ENCODE data around the gene TCF7L1.
"Not testable (repeated sequence)": the region's sequence is repeated elsewhere in the genome, so short reads cannot be mapped to it uniquely, and the experiment has no call there.

The TCF7L1 gene

DNA sequence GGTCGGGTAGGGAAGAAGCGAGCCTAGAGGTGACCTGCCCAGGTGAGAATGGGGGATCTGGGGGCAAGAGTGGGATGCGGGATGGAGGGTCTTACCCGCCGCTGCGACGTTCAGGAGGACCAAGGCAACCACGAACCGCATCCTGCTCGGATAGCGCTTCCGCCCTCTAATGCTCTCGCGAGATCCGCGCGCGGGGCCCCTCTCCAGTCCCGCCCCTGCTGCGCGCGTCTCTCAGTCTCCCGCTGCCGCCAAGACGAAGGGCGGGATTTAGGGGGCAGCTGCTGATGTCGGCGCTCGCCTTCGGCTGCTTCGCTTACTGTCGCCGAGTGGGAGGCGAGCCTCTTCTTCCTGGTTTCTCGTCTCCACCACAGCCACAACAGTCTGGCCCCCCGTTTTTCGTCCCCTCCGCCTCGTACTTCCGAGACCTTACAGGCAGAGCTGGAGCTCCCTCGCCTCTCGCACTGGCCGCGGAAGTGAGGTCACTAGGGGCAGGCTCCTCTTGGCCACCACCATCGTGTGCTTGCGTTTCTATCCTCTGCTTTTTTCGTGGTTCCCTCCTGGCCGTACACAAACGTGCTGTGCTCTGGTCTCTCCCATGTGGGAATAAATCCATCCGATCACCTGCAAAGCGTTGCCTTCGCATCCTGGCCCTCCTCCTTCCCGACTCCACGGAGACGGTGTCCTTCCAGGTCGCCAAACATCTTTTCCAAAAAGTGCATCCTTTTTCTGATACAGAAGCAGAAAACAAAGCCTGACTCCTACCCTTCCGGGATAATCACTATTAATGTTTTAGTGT, 194.8 kb downstream of the TCF7L1 start, which contains the start of gene TGOLN2:
Gene TGOLN2, minus strand, starts transcription at position 168 of the 796 bp plus-strand sequence. Its CDS starts 27 bp downstream, at position 141.
- peak; percentile 86 to 90 for DNase-seq

DNA sequence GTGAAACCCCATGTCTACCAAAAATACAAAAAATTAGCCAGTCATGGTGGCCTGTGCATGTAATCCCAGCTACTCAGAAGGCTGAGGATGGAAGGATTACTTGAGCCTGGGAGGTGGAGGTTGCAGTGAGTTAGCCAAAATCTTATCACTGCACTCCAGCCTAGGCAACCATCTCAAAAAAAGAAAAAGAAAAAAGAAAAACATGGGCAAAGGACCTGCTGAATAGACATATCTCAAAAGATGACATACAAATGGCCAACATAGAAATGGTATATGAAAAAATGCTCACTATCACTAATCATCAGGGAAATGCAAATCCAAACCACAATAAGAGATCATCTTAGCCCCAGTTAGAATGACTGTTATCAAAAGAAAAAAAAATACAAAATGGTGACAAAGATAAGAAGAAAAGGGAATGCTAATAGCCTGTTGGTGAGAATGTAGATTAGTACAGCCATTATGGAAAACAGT, 196.0 kb downstream of the TCF7L1 start:
- no peak for DNase-seq

DNA sequence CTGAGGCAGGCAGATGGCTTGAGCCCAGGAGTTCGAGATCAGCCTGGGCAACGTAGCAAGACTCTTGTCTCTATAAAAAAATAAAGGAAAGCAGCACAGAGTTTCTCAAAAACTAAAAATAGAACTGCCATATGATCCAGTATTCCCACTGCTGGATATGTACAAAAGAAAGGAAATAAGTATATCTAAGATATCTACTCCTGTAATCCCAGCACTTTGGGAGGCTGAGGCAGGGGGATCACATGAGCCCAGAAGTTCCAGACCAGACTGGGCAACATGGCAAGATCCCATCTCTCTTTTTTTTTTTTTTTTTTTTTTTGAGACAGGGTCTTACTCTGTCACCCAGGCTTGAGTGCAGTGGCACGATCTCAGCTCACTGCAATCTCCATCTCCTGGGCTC, 196.5 kb downstream of the TCF7L1 start:
- DNase-seq, result not testable (repeated sequence)

DNA sequence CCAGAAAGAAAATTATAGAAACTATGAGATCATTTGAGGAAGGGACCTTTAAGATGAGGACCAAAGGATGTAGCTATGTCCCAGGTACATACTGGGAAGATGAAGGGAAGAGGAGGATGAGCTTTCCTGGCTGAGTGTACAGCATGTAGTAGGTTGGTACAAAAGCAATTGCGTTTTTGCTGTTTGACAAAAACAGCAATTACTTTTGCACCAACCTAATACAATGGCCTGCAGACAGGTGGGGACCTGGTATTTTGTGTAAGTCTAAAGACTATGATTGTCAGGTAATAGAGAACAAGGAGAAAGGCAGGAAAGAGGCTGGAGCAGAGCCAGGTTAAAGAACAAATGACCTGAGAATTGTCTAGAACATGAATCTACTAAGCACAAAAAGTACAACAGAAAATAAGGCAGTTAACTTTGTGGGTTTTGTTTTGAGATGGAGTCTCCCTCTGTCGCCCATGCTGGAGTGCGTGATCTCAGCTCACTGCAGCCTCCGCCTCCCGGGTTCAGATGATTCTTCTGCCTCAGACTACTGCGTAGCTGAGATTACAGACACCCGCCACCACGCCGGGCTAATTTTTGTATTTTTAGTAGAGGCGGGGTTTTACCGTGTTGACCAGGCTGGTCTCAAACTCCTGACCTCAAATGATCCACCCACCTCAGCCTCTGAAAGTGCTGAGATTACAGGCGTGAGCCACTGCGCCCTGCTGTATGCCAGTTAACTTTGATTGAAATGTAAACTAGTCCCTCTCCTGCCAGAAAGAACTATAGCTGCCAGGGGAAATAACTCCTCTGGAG, 197.8 kb downstream of the TCF7L1 start:
- no peak for DNase-seq

DNA sequence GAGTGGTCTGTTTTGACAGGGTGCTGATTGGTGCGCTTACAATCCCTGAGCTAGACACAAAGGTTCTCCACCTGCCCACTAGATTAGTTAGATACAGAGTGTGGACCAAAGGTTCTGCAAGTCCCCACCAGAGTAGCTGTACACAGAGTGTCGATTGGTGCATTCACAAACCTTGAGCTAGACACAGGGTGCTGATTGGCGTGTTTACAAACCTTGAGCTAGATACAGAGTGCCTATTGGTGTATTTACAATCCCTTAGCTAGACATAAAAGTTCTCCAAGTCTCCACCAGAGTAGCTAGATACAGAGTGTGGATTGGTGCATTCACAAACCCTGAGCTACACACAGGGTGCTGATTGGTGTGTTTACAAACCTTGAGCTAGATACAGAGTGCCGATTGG, 200.7 kb downstream of the TCF7L1 start:
- DNase-seq, result not testable (repeated sequence)

DNA sequence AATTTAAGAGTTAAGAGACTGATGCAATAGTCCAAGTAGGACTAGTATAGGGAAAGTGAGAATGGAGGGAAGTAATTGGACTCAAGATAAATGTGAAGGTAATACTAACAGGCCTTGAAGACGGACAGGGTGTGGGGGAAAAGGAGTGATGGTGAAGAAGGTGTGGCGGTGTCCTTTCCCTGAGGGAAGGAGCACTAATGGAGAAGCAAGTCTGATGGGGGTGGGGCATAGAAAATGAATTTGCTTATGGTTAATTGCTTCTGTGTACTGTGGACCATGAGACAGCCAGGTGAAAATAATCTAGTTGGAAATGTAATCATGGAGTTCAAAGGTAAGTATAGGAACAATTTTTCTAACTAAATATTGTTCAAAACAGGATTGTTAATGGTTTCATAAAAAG, 201.7 kb downstream of the TCF7L1 start:
- DNase-seq, result no peak

DNA sequence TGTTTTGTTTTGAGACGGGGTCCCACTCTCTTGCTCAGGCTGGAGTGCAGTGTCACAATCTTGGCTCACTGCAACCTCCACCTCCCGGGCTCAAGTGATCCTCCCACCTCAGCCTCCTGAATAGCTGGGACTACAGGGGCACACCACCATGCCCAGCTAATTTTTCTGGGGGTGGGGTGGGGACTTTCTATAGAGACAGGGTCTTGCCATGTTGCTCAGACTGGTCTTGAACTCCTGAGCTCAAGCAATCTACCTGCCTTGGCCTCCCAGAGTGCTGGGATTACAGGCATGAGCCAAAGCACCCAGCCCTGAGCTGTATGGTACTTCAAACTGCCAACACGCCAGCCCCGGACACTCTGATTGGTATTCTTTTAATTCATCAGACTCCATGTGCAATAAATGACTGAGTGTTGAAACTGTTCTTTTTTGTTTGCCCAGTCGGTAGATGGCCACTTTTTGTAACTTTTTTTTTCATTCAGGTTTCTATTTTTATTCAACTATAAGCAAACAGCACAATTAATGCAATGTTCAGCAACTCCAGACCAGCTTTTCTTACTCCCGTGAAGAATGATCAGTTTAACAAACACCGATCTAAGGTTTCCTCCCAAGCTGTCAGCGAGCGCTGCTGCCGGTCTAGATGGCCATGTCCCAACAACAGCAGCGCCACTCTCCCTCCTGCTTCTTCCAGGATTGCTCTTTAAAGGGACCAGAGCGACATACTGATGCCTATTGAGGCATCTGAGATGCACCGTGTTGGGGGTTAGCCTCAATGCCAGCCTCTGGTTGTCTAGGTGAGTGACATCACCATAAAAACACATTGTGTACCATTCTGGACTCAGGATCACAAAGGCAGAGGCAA, 207.1 kb downstream of the TCF7L1 start:
- DNase-seq, result no peak

DNA sequence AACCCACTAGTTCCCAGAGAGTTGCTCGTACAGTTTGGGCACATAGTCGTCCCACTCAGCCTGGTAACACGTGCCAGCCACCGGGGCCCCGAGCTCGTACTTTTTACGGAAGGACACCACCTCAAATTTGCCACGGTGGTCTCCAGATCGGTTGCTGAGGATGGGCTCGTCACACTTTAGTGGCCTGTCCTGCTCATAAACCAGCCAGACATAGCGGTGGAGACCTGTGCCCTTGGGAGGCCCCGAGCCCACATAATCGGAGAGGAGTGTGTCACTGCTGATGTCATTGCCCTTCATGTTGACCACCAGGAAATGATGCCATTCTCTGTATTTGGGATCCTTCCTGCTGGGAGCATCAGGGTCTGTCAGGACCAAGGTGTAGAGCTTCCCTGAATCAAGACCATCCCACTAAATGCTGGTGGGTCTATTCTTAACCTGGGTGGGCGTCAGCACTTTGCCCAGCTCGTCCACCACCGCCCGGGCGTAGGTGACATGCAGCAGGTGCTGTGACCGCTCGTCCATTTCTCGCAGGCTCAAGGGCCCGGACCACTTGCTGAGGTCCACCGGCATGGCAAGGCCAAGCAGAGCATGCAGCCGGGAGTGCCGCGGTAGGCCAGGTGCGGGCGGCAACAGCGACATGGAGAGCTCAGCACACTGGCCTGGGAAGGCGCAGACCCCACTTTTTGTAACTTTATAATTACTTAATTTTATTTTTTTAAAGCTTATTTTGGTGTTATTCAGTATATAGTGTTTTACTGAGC, 208.3 kb downstream of the TCF7L1 start:
- DNase-seq, result no peak

DNA sequence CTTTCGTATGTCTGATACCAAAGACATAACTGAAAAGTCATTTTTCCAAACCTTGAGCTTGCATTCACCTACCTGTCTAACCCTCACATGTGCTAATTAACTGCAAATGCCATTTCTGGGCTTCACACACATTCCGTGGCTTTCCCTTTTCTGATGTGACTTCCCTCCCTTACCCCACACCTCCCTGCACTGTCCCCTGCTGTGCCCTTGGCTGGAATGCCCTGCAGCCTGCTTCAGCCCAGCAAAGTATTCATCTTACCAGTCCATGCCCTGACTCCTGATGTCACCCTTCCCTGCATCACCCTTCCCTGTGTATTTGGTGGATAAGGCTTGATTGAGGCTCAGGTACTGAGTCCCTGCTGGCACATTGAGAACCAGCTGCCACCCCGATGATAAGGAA, 209.0 kb downstream of the TCF7L1 start:
- DNase-seq, result no peak

DNA sequence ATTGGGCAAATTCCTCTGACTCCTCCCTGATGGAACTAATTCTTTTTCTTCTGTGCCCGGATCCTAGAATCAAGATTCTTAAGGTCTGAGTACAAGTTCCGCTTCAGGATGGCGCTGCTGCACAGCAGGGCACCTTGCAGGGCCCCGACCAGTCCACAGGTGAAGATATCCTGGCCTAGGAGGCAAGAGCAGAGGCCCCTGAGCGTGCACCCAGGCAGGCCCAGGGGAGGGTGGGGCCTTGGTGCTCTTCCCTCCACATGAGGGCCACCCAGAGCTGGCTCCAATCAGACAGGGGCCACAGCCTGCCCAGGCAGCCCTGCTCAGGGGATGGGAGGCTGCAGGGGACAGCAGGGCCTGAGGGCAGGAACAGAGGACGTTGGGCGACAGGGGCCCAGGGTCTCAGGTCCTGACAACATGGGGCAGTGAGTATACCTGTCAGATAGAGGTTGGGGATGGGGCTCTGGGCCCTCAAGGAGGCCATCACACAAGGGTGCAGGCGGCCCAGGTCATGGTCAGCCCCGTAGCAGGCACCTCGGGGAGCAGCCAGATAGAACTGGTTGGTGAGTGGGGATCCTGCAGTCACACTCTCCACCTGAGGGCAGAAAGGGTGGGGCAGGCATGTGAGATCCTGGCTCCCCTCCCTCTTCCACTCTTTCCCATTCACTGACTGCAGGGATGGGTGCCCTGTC, 210.2 kb downstream of the TCF7L1 start:
- DNase-seq, result not testable (repeated sequence)

DNA sequence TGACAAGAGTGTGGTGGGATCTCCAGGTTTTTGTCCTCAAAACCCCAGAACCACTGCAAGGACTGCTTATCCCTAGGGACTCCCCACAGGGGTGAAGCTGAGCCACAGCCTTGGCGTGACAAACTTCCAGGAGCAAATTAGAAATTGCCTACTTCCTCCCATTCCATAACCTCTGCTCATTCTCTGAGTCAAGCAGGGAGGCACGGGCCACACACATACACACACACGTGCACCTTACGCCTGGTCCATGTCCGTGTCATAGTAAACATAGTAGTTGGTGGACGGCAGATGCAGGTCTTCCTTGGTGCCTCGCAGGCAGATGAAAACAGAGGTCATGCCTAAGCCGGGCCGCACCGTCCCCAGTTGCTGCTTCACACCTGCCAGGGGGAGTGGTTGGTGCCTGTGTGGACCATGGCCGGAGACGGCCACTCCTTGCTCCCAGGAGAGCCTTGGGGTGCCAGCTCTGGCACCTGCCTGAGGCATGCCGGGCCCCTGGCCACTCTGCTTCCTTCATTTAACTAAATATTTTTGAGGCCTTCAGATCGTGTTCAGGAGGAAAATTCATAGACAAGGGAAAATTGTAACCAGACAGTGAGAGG, 211.3 kb downstream of the TCF7L1 start:
- DNase-seq, result no peak

DNA sequence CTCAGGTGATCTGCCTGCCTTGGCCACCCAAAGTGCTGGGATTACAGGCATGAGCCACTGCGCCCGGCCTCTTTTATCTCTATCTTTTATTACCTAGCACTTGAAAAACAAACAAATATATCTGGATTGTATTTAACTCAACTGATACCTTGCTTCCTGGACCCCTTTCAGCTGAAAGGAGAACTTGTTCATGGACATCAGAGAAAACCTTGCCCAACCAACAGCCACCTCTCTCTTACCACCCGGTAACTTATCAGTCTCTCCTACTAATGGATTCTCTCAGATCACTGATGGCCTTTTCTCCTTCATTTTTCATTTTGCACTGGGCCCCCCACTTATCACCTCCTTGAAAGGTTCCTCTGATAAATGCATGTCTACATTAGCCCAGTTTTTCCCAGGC, 214.4 kb downstream of the TCF7L1 start:
- no peak for DNase-seq

DNA sequence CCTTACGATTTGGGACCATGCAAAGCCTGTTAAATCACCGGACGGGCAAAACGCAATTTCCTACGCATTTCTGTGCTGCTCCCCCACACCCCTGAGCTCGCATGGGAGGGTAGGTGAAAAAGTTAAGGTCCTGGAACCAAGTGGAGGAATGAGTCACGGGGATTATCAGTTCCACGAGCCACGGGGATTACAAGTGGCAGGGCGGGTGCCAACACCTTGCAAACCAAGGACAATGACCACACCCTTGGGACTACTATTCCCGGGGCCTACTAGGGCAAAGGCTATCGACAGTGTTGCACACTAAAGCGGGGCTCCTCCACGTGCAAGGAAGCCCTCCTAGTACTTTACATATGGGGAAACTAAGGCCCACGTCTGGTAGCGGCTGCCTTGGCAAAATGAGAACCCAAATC, 220.7 kb downstream of the TCF7L1 start:
- peak in 1 of 2 experiments; percentile 8 for DNase-seq

DNA sequence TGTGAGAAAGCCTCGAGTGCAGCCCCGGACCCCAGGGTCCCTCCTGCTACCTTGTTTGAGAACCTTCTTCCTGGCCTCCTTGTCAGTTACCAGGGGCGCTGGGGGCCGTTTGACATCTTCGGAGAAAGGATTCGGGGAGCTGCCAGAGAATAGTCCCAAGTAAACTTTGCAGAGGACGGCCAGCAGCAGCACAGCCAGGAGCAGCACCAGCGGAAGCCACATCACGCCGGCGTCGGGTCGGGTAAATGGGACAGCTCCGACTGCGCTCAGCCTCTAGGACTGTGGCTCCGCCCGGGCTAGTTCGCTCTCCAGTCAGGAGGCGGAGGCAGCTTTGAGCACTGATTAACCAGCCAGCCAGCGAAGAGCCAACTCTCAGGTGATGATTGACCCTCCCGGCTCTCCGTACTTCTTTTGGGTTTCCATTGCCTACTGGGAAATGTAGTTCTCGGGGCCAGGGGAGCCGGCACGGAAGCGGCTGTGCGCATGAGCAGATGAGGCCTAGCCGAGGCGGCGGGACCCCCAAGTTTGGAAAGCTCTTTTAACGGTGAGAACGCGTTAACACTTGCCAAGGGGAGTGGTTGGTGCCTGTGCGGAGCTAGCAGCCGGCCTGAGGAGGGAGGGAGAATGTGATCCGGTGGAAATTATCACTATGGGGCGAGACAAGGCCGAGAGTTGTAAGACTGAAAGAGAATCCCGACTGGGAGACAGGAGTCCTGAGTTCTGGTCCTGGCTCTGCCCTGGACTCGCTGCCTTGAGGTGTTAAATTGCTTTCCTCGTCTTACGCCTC, 221.3 kb downstream of the TCF7L1 start, which contains the start of the genes ELMOD3 and RETSAT:
Gene ELMOD3, plus strand, starts transcription at position 484 of the 787 bp plus-strand sequence. CDS start 2,430 bp downstream, outside the sequence.
Gene RETSAT, minus strand, starts transcription at position 243 of the 787 bp plus-strand sequence. Its CDS starts 21 bp downstream, at position 222.
- peak; percentile 97 to 99 for DNase-seq

DNA sequence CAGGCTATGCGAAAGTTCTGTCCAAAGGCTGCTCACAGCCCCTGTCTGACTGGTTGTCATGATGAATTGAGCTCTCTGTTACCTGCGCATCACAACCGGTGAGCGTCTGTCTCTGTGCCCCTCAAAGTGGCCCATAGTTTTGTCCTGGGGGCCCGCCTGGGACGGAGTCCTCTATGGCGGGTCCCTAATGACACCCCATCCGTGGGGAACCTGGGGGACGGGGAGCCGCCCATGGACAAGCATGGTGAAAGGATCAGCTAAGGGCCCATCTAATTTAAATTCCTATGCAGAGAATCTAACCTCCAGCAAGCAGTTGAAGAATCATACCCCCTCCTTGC, 221.8 kb downstream of the TCF7L1 start:
- DNase-seq, result no peak

DNA sequence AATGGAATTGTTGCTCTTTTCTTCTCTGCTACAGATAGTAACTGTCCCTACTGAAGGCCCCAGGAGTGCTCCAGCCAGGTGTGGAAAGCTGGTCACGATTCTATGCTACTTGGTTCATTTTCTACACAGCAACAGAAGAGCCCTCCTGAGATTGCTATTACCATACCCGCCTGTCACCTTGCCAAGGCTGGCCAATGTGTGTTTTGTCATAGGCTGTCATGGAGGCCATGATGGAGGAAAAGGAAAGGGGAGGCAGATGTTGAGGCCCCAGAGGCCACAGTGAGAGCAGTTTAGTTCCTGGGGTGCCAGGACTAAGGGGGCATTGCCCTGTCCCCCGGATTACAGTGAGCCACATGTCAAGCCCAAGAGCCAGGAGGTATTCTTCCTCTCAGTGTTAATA, 222.3 kb downstream of the TCF7L1 start:
- no peak for DNase-seq

DNA sequence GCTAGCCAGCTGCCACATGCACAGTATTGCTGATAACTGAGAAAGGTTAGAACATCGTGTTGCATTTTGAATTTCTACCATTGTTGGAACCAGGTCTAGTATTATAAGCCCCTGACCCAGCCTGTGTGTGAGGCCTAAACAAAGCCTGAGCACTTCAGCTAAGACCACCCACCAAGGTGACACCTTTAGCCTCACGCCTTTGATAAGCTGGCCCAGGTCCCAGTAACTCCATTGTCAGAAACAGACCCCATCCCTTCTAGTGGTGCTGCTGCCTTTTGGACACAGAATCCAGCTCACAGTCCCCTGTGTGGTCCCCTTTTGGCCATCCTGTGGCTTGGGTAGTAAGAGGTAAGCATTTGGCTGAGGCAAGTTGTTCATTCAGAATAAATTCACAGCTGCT, 223.0 kb downstream of the TCF7L1 start:
- DNase-seq, result no peak

DNA sequence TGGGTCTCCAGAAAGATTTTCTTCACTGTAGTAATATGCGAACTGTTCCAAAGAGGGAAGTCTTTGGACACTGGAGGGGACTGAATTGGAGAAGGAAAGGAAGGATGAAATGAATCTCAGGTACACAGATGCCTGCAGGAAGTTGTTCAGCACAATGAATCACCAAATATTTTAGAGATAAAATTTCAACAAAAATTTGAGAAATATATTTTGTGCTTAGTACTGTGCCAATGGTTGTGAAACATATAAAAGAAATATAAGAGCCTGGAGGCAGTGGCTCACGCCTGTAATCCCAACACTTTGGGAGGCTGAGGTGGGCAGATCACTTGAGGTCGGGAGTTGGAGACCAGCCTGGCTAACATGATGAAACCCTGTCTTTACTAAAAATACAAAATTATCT, 224.5 kb downstream of the TCF7L1 start:
- DNase-seq, result no peak

All from AML-193 (cell line).